HCT116 (cell line): ENCODE results near the gene POU3F1. TPM values are rescaled to one million over a fixed set of nuclear protein-coding genes. Genes with fewer than 3 reads are reported as not detected.

Experiments used
- ATAC-seq: fragments of 200-7000 bp; cut with Tn5 transposase; 2 replicates; pipeline ENCODE4 v1.9.1; 2020; ENCODE audit warnings: mild to moderate bottlenecking, moderate library complexity
- BruUV-seq: library from RNA; stranded (reverse); fragments of 400-500 nt; replicated peaks from 2 replicates; lab custom pipeline; 2021; lab: Mats Ljungman, UMichigan
- CTCF ChIA-PET: fragments of 300-600 bp; sonication (Branson Sonifier 250); formaldehyde crosslinking; loops from one replicate; lab custom pipeline; 2021; ENCODE audit warnings: antibody characterized with exemption; lab: Charles Lee
- POLR2A ChIA-PET: fragments of 300-600, 350-600 bp; sonication (Branson Sonifier 250); formaldehyde crosslinking; loops from one replicate; lab custom pipeline; 2021; ENCODE audit warnings: antibody characterized with exemption; lab: Charles Lee
- RAD21 ChIA-PET, 2 experiments: fragments of 300-600 bp; sonication (Branson Sonifier 250); formaldehyde crosslinking; loops; one replicate each; lab custom pipeline; 2023; ENCODE audit warnings: low total read pairs in 2 of 2; ENCODE audit not compliant: uncharacterized antibody in 2 of 2, unreplicated experiment in 2 of 2, low non-redundant PET in 1 of 2; lab: Charles Lee
- DNase-seq: peaks from one replicate; pipeline ENCODE4 v3.0.0-alpha.2; 2010; ENCODE audit warnings: low read depth, low spot score
- H2AFZ ChIP-seq: fragments of 200-600 bp; shearing (Covaris generic), sonication (generic); 2 replicates; pipeline ENCODE4 v1.6.1; 2017; ENCODE audit warnings: low read depth, mixed run types, mixed read lengths, antibody characterized with exemption, low read length; ENCODE audit not compliant: poor library complexity, severe bottlenecking
- H3K27ac ChIP-seq: 2 replicates; pipeline ENCODE4 v1.5.1; 2012; ENCODE audit warnings: low read depth, low read length
- H3K27me3 ChIP-seq: fragments of 200-600 bp; sonication (generic); 2 replicates; pipeline ENCODE4 v1.6.1; 2016; ENCODE audit warnings: mixed run types, low read length, mixed read lengths; ENCODE audit not compliant: insufficient read depth
- H3K36me3 ChIP-seq, 2 experiments: fragments of 200-500 bp in 1 of 2; fragments of 200-600 bp in 1 of 2; sonication (Bioruptor generic) in 1 of 2; sonication (generic) in 1 of 2; 2 replicates each; pipeline versions ENCODE4 v1.5.1 to v1.6.1; 2014 to 2016; ENCODE audit warnings: low read length in 2 of 2, inconsistent platforms in 1 of 2, mixed read lengths in 1 of 2, mixed run types in 1 of 2; ENCODE audit not compliant: insufficient read depth in 2 of 2, control insufficient read depth in 1 of 2
- H3K4me1 ChIP-seq, 2 experiments: fragments of 200-600 bp in 1 of 2; sonication (generic) in 1 of 2; 2 replicates each; pipeline versions ENCODE4 v1.5.1 to v1.6.1; 2012 to 2017; ENCODE audit warnings: low read length in 2 of 2, inconsistent platforms in 1 of 2, mild to moderate bottlenecking in 1 of 2, mixed read lengths in 1 of 2, mixed run types in 1 of 2, moderate library complexity in 1 of 2; ENCODE audit not compliant: insufficient read depth in 2 of 2, control insufficient read depth in 1 of 2
- H3K4me2 ChIP-seq: fragments of 200-600 bp; sonication (generic); 2 replicates; pipeline ENCODE4 v1.6.1; 2017; ENCODE audit warnings: mixed run types, low read length, mixed read lengths
- H3K4me3 ChIP-seq, 2 experiments: fragments of 200-600 bp in 1 of 2; sonication (generic) in 1 of 2; replicated peaks in 1 of 2; 2 replicates each; pipeline ENCODE4 v1.5.1; 2011 to 2016; ENCODE audit warnings: low read length in 2 of 2, control low read depth in 1 of 2, low read depth in 1 of 2, mild to moderate bottlenecking in 1 of 2, mixed read lengths in 1 of 2, mixed run types in 1 of 2
- H3K79me2 ChIP-seq: fragments of 200-600 bp; sonication (generic); 2 replicates; pipeline ENCODE4 v1.6.1; 2017; ENCODE audit warnings: mild to moderate bottlenecking, mixed run types, low read length, moderate library complexity, mixed read lengths; ENCODE audit not compliant: insufficient read depth
- H3K9ac ChIP-seq: fragments of 200-600 bp; sonication (generic); 2 replicates; pipeline ENCODE4 v1.6.1; 2016; ENCODE audit warnings: low read length, mixed read lengths
- H3K9me2 ChIP-seq: fragments of 200-600 bp; sonication (generic), shearing (Covaris generic); 2 replicates; pipeline ENCODE4 v1.6.1; 2017; ENCODE audit warnings: mixed run types, mild to moderate bottlenecking, moderate library complexity; ENCODE audit not compliant: insufficient read depth
- H3K9me3 ChIP-seq, 2 experiments: fragments of 200-500 bp in 1 of 2; fragments of 200-600 bp in 1 of 2; sonication (Bioruptor generic) in 1 of 2; sonication (generic) in 1 of 2; 2 replicates each; pipeline ENCODE4 v1.6.1; 2014 to 2017; ENCODE audit warnings: low read length in 2 of 2, mixed read lengths in 2 of 2, inconsistent platforms in 1 of 2, low read depth in 1 of 2, mild to moderate bottlenecking in 1 of 2, mixed run types in 1 of 2, moderate library complexity in 1 of 2; ENCODE audit not compliant: control insufficient read depth in 1 of 2, insufficient read depth in 1 of 2
- H4K20me1 ChIP-seq: fragments of 200-600 bp; sonication (generic), shearing (Covaris generic); 2 replicates; pipeline ENCODE4 v1.6.1; 2017; ENCODE audit warnings: mixed run types, mild to moderate bottlenecking, moderate library complexity; ENCODE audit not compliant: insufficient read depth
- ATF3 ChIP-seq: IDR thresholded peaks from 2 replicates; pipeline ENCODE4 v1.6.1; 2012
- CBX3 ChIP-seq: IDR thresholded peaks from 2 replicates; pipeline ENCODE4 v1.6.1; 2012; ENCODE audit warnings: low read depth
- CEBPB ChIP-seq: IDR thresholded peaks from 2 replicates; pipeline ENCODE4 v1.6.1; 2012; ENCODE audit warnings: low read depth
- CTCF ChIP-seq, 3 experiments: fragments of 200-600 bp in 1 of 3; sonication (generic) in 1 of 3; IDR thresholded peaks in 2 of 3; conservative IDR thresholded peaks in 1 of 3; 2 replicates each; pipeline ENCODE4 v1.5.1; 2012 to 2017; ENCODE audit warnings: low read depth in 2 of 3, low read length in 2 of 3, antibody characterized with exemption in 1 of 3, borderline replicate concordance in 1 of 3, control low read depth in 1 of 3, mild to moderate bottlenecking in 1 of 3, mixed read lengths in 1 of 3, mixed run types in 1 of 3, moderate library complexity in 1 of 3; ENCODE audit not compliant: insufficient read depth in 1 of 3
- EGR1 ChIP-seq: IDR thresholded peaks from 2 replicates; pipeline ENCODE4 v1.6.1; 2012; ENCODE audit warnings: low read depth
- ELF1 ChIP-seq: IDR thresholded peaks from 2 replicates; pipeline ENCODE4 v1.6.1; 2012; ENCODE audit warnings: low read depth, borderline replicate concordance
- EZH2 ChIP-seq: fragments of 200-600 bp; sonication (generic); IDR thresholded peaks from 2 replicates; pipeline ENCODE4 v1.6.1; 2017; ENCODE audit warnings: antibody characterized with exemption, mixed run types
- JUND ChIP-seq: IDR thresholded peaks from 2 replicates; pipeline ENCODE4 v1.6.1; 2012
- MAX ChIP-seq: IDR thresholded peaks from 2 replicates; pipeline ENCODE4 v1.6.1; 2012
- POLR2A ChIP-seq: IDR thresholded peaks from 2 replicates; pipeline ENCODE4 v1.7.0; 2011; ENCODE audit warnings: borderline replicate concordance; ENCODE audit not compliant: insufficient read depth, insufficient read length; ENCODE audit errors: extremely low read depth
- POLR2AphosphoS5 ChIP-seq: IDR thresholded peaks from 2 replicates; pipeline ENCODE4 v1.6.1; 2011; ENCODE audit warnings: mild to moderate bottlenecking, low read depth, low read length, moderate library complexity
- REST ChIP-seq: IDR thresholded peaks from 2 replicates; pipeline ENCODE4 v1.6.1; 2012; ENCODE audit warnings: low read depth
- SIN3A ChIP-seq: IDR thresholded peaks from 2 replicates; pipeline ENCODE4 v1.6.1; 2012; ENCODE audit warnings: low read depth
- SP1 ChIP-seq: IDR thresholded peaks from 2 replicates; pipeline ENCODE4 v1.6.1; 2012; ENCODE audit warnings: low read depth
- SRF ChIP-seq: IDR thresholded peaks from 2 replicates; pipeline ENCODE4 v1.6.1; 2012; ENCODE audit warnings: low read depth
- TCF7L2 ChIP-seq: IDR thresholded peaks from 2 replicates; pipeline ENCODE4 v1.7.0; 2011; ENCODE audit warnings: borderline replicate concordance, inconsistent platforms; ENCODE audit not compliant: insufficient read depth, insufficient read length; ENCODE audit errors: extremely low read depth
- YY1 ChIP-seq: IDR thresholded peaks from 2 replicates; pipeline ENCODE4 v1.6.1; 2011; ENCODE audit warnings: low read length, low read depth, moderate library complexity, mild to moderate bottlenecking; ENCODE audit not compliant: insufficient replicate concordance; ENCODE audit errors: extremely low read depth
- ZNF274 ChIP-seq: fragments of 200-500 bp; sonication (Bioruptor generic); IDR thresholded peaks from 2 replicates; pipeline ENCODE4 v1.6.1; 2014; ENCODE audit warnings: mild to moderate bottlenecking, low read depth, low read length, inconsistent platforms
- intact Hi-C: fragments of 100-400 bp; cut with micrococcal nuclease; formaldehyde crosslinking; loops from 2 replicates; pipeline ENCODE4 v1.10.0; 2022
- total RNA-seq: library from RNA; stranded (reverse); gene quantifications from one replicate; pipeline ENCODE4 v1.2.1, GENCODE V29; 2021; ENCODE audit not compliant: unreplicated experiment

POU3F1 gene
- total RNA-seq, 1 experiment from 2014 or later = not detected

- no peak overlapping the region for H2AFZ ChIP-seq
- no peak for DNase-seq
- no peak overlapping the region for H3K4me3 ChIP-seq
- H3K9me3 ChIP-seq = no peaks in the 10 kb centered on the region
- peaks cover 29% of the 10 kb centered on the region for H3K79me2 ChIP-seq
- CTCF ChIA-PET = no interaction called here
- H3K36me3 ChIP-seq = peaks cover 16 to 18% of the 10 kb centered on the region in 2 experiments; a peak in 3 of 4 replicates
- no peaks in the 10 kb centered on the region for H3K9me2 ChIP-seq
- POLR2A ChIA-PET = no interaction called here
- TF ChIP-seq YY1 (no peak), MAX (no peak), SIN3A (no peak), POLR2A (no peak), ELF1 (no peak), TCF7L2 (no peak), JUND (no peak), REST (no peak), CTCF (IDR thresholded peaks at IDR 0.05 in 2 of 3, conservative IDR thresholded peaks at IDR 0.05 in 1 of 3; ENCODE audit: borderline replicate concordance in 1 of 3, insufficient read depth in 1 of 3, low read depth in 2 of 3, low read length in 2 of 3) (no peak), SRF (no peak), ZNF274 (no peak), ATF3 (no peak), CEBPB (no peak), CBX3 (no peak), POLR2AphosphoS5 (no peak), EGR1 (no peak), EZH2 (no peak), SP1 (no peak)
- H3K27me3 ChIP-seq = no peaks in the 10 kb centered on the region
- no peaks in the 10 kb centered on the region for H4K20me1 ChIP-seq
- H3K4me2 ChIP-seq = no peak overlapping the region
- H3K9ac ChIP-seq = no peak overlapping the region
- no TSS peak for BruUV-seq
- intact Hi-C loops = no loop called here
- ATAC-seq = no peak
- peaks cover 31 to 38% of the 10 kb centered on the region in 2 experiments for H3K4me1 ChIP-seq
- RAD21 ChIA-PET = no interaction called here
- H3K27ac ChIP-seq = no peak overlapping the region; the same call in 1 of the 2 replicates
Measured at GRCh38 chr1:37997256-37998088, 49.1 kb downstream of the POU3F1 start.
